Left lung (tissue), 8 donors: ENCODE results near the gene DAZAP2. TPM values are rescaled to one million over a fixed set of nuclear protein-coding genes. Genes with fewer than 3 reads are reported as not detected.

ENCODE experiments used
- polyA plus RNA-seq, 6 donors: library from polyadenylated mRNA; unstranded; fragments of 120-200 nt; gene quantifications; one replicate each; pipeline ENCODE4 v1.2.1, GENCODE V29; 2013; ENCODE audit not compliant: insufficient read length in 6 of 6
- total RNA-seq, 2 donors: library from RNA; stranded (reverse); fragmentation: NEBNext Ultra II Directional; extraction: Animal tissue kit (Norgen Biotek cat#: 25700); gene quantifications; one replicate each; pipeline ENCODE4 v1.2.1, GENCODE V29; 2021
- donor health status: DM: no; HTN: yes; CAD: no.
- donor health status: DM: no; HTN: no; CAD: no.

DAZAP2 gene
- total and polyA plus RNA-seq, 8 donors: 184 to 224 (median 212) TPM

Other genes with a start within 250 kb of the DAZAP2 start
- 100 to 1,000 TPM in 1 of 2 donors, 10 to 100 TPM in 1; 72.1 to 120 TPM for gene SLC11A2, start 212.4 kb upstream of the DAZAP2 start, total RNA-seq
- 10 to 100 TPM; 47.9 to 56.0 (median 51.3) TPM for gene SLC11A2, start 212.4 kb upstream of the DAZAP2 start, polyA plus RNA-seq
- gene LETMD1, start 190.5 kb upstream of the DAZAP2 start, total RNA-seq: 10 to 100 TPM; 46.8 to 61.0 TPM
- 100 to 1,000 TPM; 120 to 164 (median 136) TPM for gene LETMD1, start 190.5 kb upstream of the DAZAP2 start, polyA plus RNA-seq
- 10 to 100 TPM; 25.2 to 35.7 TPM for gene CSRNP2, start 155.2 kb upstream of the DAZAP2 start, total RNA-seq
- gene CSRNP2, start 155.2 kb upstream of the DAZAP2 start, polyA plus RNA-seq: 10 to 100 TPM; 30.0 to 40.9 (median 34.6) TPM
- gene TFCP2, start 65.7 kb upstream of the DAZAP2 start, total RNA-seq: 10 to 100 TPM; 24.1 TPM
- gene TFCP2, start 65.7 kb upstream of the DAZAP2 start, polyA plus RNA-seq: 10 to 100 TPM; 46.5 to 57.6 (median 53.9) TPM
- gene POU6F1, start 20.8 kb upstream of the DAZAP2 start, total RNA-seq: 10 to 100 TPM; 11.6 to 12.6 TPM
- gene POU6F1, start 20.8 kb upstream of the DAZAP2 start, polyA plus RNA-seq: 10 to 100 TPM in 5 of 6 donors, 1 to 10 TPM in 1; 9.9 to 15.6 (median 11.9) TPM
- 10 to 100 TPM; 24.1 to 35.6 TPM for gene SMAGP, start 31.6 kb downstream of the DAZAP2 start, total RNA-seq
- gene SMAGP, start 31.6 kb downstream of the DAZAP2 start, polyA plus RNA-seq: 10 to 100 TPM; 18.8 to 25.5 (median 23.6) TPM
- gene BIN2, start 85.3 kb downstream of the DAZAP2 start, total RNA-seq: 10 to 100 TPM; 15.5 to 46.0 TPM
- 1 to 10 TPM; 3.8 to 7.2 (median 5.8) TPM for gene BIN2, start 85.3 kb downstream of the DAZAP2 start, polyA plus RNA-seq
- gene CELA1, start 107.9 kb downstream of the DAZAP2 start, total RNA-seq: not detected
- not detected for gene CELA1, start 107.9 kb downstream of the DAZAP2 start, polyA plus RNA-seq
- 10 to 100 TPM in 1 of 2 donors, 1 to 10 TPM in 1; 7.6 to 21.8 TPM for gene GALNT6, start 152.6 kb downstream of the DAZAP2 start, total RNA-seq
- gene GALNT6, start 152.6 kb downstream of the DAZAP2 start, polyA plus RNA-seq: 1 to 10 TPM; 1.8 to 3.5 (median 2.4) TPM
- 1 to 10 TPM; 1.7 to 3.9 TPM for gene SLC4A8, start 186.0 kb downstream of the DAZAP2 start, total RNA-seq
- gene SLC4A8, start 186.0 kb downstream of the DAZAP2 start, polyA plus RNA-seq: 1 to 10 TPM; 1.3 to 2.0 (median 1.7) TPM